Heart left ventricle (tissue), 13 donors: Measurements from ENCODE around the gene GJD4.

Experiments
- CTCF ChIP-seq, 12 donors: fragments of 200-600 bp; sonication (generic) in 4 of 12; IDR thresholded peaks; one replicate each; pipeline versions ENCODE4 v1.5.0 to v1.8.0; 2018 to 2022; ENCODE audit warnings: antibody characterized with exemption in 12 of 12, mild to moderate bottlenecking in 5 of 12
- POLR2A ChIP-seq, 2 donors: fragments of 450-650 bp; IDR thresholded peaks; one replicate each; pipeline ENCODE4 v1.6.1; 2017; ENCODE audit warnings: antibody characterized with exemption in 2 of 2, mild to moderate bottlenecking in 2 of 2, moderate library complexity in 2 of 2
- donor health status: ischemic (EF 13 %, LVEDD 7.1; RV severe dilation, severe dysfunction).
- donor health status: DM: no; HTN: yes; CAD: no.
- donor health status: DM: no; HTN: no; CAD: no.
- donor health status: ischemic (EF 25% LVEDD 6.9; RV normal size, moderate dysfunction).
- donor health status: ischemic (EF 25% LVEDD 5.7; RV mildly dilated, moderate dysfunction).
- donor health status: ischemic (EF 35%, LVEDD 5.7; RV mildly dilated, moderate dysfunction).
- donor health status: nonischemic (EF 11% LVEDD 7.7; RV severe dilation, severe dysfunction).
- donor health status: DM: yes; HTN: yes; CAD: no.
- donor health status: PGD.
- donor health status: ischemic (EF 29% LVEDD 5.4; RV normal size, mild dysfunction).
- donor health status: nonischemic (EF 23%, LVEDD 6.1; RV moderate dilation, normal function).

DNA sequence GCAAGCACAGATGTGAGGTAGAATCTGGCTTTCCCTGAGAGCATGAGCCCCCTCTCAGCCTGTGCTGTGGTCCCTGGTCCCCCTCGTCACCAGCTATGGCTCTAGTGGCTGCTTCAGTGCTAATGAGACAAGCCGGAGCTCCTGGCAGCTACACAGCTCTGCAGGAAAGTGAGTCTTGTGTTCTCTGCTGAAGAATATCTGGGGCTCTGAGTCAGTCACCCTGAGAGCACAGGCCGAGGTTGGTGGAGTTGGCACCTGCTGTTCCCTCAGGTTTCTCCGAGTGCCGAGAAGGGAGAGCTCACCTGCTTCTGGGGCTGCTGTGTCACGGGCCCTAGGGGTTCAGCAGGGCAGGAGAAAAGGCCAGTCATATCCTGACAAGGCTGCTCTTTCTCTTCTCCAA lies 37.2 kb upstream of the GJD4 start:
- no peak for TF ChIP-seq CTCF (IDR thresholded peaks at IDR 0.05)
- TF ChIP-seq POLR2A (IDR thresholded peaks at IDR 0.05) = no peak
